ENCODE measurements around the gene OTOG.

Gene OTOG

DNA sequence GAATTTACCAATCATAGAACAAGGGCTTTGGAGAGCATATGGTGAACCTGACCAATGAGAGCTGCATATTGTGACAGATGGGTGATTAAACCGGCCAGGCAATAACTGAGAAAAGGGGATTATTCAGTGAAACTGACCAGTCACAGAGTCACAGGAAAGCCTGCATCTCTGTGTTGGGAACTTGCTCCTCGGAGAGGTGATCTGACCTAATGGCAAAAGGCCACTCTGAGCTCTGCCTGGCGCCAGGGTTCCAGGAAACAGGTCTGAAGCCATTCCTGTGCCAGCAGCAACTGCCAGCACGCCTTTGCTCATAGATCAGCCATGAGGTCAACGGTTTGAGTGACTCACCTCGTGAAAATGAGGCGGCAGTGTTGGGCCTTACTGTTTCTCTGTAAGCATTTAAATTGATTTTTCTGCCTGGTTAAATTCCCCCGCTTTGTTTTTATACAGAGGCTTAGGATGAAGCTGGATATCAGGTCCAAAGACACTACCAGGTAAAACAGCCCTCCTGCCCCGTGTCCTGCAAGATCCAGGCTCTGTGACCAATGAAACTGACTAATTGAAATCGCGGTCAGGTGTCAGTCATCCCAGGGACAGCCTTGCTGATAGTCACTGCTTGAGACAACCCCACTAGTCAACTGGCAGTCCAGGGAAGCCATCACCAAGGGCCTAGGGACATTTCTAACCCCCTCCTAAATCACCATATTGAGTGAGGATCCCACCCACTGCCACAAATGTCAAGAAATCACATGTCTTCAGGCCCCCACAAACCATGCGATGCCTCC lies 136.5 kb downstream of the OTOG start:
- H3K27ac ChIP-seq = no peak overlapping the region
- TF ChIP-seq, protein P1, sequence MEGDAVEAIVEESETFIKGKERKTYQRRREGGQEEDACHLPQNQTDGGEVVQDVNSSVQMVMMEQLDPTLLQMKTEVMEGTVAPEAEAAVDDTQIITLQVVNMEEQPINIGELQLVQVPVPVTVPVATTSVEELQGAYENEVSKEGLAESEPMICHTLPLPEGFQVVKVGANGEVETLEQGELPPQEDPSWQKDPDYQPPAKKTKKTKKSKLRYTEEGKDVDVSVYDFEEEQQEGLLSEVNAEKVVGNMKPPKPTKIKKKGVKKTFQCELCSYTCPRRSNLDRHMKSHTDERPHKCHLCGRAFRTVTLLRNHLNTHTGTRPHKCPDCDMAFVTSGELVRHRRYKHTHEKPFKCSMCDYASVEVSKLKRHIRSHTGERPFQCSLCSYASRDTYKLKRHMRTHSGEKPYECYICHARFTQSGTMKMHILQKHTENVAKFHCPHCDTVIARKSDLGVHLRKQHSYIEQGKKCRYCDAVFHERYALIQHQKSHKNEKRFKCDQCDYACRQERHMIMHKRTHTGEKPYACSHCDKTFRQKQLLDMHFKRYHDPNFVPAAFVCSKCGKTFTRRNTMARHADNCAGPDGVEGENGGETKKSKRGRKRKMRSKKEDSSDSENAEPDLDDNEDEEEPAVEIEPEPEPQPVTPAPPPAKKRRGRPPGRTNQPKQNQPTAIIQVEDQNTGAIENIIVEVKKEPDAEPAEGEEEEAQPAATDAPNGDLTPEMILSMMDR (IDR thresholded peaks at IDR 0.05) = no peak
- H3K36me3 ChIP-seq = no peaks in the 10 kb centered on the region
- H3K4me3 ChIP-seq (ENCODE audit: low read depth in 1 of 2, low read length in 1 of 2) = no peak overlapping the region
- peaks cover 58% of the 10 kb centered on the region for H3K27me3 ChIP-seq
- no peaks in the 10 kb centered on the region for H3K4me1 ChIP-seq (ENCODE audit: control insufficient read depth in 1 of 2, insufficient read depth in 1 of 2, low read depth in 1 of 2, low read length in 1 of 2)
- H3K9me3 ChIP-seq = no peaks in the 10 kb centered on the region

DNA sequence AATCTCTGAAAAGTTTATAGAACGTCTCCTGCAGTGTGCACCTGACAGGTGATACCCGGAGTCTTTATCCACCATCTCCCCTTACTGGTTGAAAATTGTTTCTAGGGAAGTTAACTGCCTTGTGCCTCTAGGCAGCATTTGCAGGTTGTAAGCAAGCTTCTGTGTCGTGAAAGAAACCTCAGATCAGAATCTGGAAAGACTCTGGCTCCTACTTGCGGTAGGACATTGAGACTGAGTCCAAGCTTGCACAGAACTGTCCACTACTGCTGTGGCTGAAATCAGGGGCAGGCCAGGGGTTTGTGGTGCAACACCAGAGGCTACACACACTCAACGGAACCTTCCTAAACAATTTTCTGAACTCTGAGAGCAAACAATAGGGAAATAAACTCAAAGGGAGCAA lies 137.5 kb downstream of the OTOG start:
- H3K4me1 ChIP-seq (ENCODE audit: control insufficient read depth in 1 of 2, insufficient read depth in 1 of 2, low read depth in 1 of 2, low read length in 1 of 2) = no peaks in the 10 kb centered on the region
- H3K9me3 ChIP-seq = no peaks in the 10 kb centered on the region
- no peaks in the 10 kb centered on the region for H3K36me3 ChIP-seq
- TF ChIP-seq, protein P1 (IDR thresholded peaks at IDR 0.05) = no peak
- H3K4me3 ChIP-seq (ENCODE audit: low read depth in 1 of 2, low read length in 1 of 2) = no peak overlapping the region
- H3K27ac ChIP-seq = no peak overlapping the region
- H3K27me3 ChIP-seq = peaks cover 53% of the 10 kb centered on the region

- Histone ChIP-seq H3K4me3 (ENCODE audit: low read depth in 1 of 2, low read length in 1 of 2) (no peak overlapping the region), H3K36me3 (no peaks in the 10 kb centered on the region), H3K9me3 (no peaks in the 10 kb centered on the region), H3K27me3 (peaks cover 61% of the 10 kb centered on the region), H3K4me1 (ENCODE audit: control insufficient read depth in 1 of 2, insufficient read depth in 1 of 2, low read depth in 1 of 2, low read length in 1 of 2) (no peaks in the 10 kb centered on the region), H3K27ac (no peak overlapping the region)
- TF ChIP-seq, protein P1 (IDR thresholded peaks at IDR 0.05) = no peak
Observed at GRCh38 chr11:17686231-17686980, 139.3 kb downstream of the OTOG start.

DNA sequence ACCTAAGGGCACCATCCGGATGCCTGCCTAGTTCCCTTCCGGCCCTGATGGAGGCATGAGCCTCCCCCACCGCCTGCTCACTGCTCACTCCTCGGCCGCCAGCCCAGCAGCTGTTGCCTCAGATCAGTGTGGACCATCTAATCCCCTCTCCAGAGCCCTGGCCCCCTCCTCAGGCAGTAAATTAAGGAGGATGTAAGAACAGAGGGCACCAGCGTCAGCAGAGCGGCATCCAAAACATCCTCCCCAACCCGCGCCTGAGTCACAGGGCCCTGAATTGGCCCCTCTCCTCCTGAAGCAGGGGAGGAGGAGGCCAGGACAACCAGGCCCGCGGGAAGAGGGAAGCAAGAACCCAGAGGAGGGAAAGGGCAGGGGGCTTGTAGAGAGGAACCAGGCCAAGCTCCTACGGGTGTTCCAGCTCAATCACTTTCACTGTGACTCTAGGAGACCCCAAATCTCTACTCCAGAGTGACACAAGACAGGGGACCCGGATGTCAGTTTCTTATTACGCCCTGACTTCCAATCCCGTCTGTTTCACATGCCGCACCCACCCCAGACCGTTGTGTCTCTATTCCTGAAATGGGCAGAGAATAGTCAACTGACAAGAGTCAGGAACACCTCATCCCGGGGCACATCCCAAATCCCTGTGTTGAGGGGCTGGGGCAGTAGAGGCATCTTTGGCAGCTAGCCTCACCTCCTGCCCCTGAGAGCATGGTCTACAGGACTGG lies 141.0 kb downstream of the OTOG start:
- peaks cover 63% of the 10 kb centered on the region for H3K27me3 ChIP-seq
- no peaks in the 10 kb centered on the region for H3K4me1 ChIP-seq (ENCODE audit: control insufficient read depth in 1 of 2, insufficient read depth in 1 of 2, low read depth in 1 of 2, low read length in 1 of 2)
- H3K4me3 ChIP-seq (ENCODE audit: low read depth in 1 of 2, low read length in 1 of 2) = no peak overlapping the region
- no peak overlapping the region for H3K27ac ChIP-seq
- no peaks in the 10 kb centered on the region for H3K9me3 ChIP-seq
- TF ChIP-seq, protein P1 (IDR thresholded peaks at IDR 0.05) = no peak
- H3K36me3 ChIP-seq = no peaks in the 10 kb centered on the region

DNA sequence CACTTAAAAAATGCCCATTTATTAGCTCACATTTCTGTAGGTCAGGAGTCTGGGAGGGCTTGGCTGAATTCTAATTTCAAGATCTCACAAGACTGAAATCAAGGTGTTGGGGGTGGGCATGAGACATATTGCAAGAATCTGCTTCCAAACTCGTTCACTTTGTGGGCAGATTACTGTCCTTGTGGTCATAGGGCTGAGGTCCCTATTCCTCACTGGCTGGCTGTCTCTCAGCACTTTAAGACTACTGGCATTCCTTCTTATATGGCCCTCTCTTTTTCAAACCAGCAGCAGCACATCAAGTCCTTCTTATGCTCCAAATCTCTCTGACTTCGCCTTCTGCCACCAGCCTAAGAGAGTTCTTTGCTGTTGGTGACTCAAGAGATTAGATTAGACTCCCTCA lies 144.5 kb downstream of the OTOG start:
- Histone ChIP-seq H3K4me1 (ENCODE audit: control insufficient read depth in 1 of 2, insufficient read depth in 1 of 2, low read depth in 1 of 2, low read length in 1 of 2) (no peaks in the 10 kb centered on the region), H3K27ac (no peak overlapping the region), H3K9me3 (no peaks in the 10 kb centered on the region), H3K4me3 (ENCODE audit: low read depth in 1 of 2, low read length in 1 of 2) (no peak overlapping the region), H3K36me3 (no peaks in the 10 kb centered on the region), H3K27me3 (peaks cover 75% of the 10 kb centered on the region)
- TF ChIP-seq, protein P1 (IDR thresholded peaks at IDR 0.05) = no peak
